ENCODE data around the gene USP21. TPM values are rescaled to one million over a fixed set of nuclear protein-coding genes. Genes with fewer than 3 reads are reported as not detected.

Gene USP21
- total and polyA plus RNA-seq, 9 of the 15 experiments (the other 6 are each of a cell fraction or from before 2014, with no cell fraction given): 4.9 to 52.4 (median 21.6) TPM

DNA sequence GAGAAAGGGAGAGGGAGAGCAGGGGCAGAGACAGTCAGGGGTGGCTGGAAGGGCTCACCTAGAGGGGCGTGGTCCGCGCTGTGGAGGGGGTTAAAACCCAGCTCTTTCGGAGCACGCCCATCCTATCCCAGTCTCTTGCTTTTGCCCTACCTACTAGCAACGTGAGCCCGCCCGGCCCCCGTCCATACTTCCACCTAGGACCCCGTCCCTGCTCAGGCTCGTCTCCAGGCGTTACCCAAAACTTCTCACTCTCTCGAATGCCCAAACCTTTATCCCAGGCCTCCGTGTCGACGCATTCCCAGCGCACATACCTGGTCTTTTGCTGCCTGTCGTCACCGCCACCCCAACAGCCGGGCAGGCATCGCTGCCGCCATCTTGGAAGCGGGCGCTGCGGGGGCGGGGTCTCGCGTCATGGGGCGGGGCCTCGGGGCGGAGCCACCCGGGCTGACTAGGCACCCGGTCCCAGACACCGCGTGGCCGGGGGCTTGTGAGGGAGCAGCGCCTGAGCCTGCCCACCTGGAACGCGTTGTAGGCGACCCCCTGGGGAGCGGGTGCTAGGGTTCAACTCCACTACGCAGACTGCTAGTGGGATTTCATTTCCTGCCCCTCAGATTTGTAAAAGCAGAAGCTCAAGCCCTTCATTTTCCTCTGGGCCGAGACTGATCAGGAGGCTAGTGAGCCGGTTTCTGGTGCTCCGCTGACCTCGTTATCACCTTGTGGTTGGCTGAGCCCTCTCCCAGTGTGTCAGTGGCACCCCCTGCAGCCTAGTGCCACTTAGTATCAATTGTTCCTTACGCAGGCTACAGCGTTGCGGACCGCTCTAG is 18.0 kb downstream of the USP21 start, which contains the start of gene B4GALT3 (continued):
- TF ChIP-seq SMARCC2 (IDR thresholded peaks at IDR 0.05; ENCODE audit: low read depth) (0 out of 2 replicates have a peak, but pooled peaks have one; percentile 24), BRCA1 (IDR thresholded peaks at IDR 0.05) (no peak), BRCA1 (CRISPR knock-in tag; IDR thresholded peaks at IDR 0.05) (no peak), BMI1 (IDR thresholded peaks at IDR 0.05; ENCODE audit: low read length) (no peak), SP1 (CRISPR knock-in tag; IDR thresholded peaks at IDR 0.05) (peak; percentile 97), BRD9 (IDR thresholded peaks at IDR 0.05; ENCODE audit: low read depth, partially characterized antibody) (peak; percentile 96), ELF1 (tag; IDR thresholded peaks at IDR 0.05) (no peak), TFAP4 (CRISPR knock-in tag; IDR thresholded peaks at IDR 0.05; ENCODE audit: borderline replicate concordance) (peak; percentile 75), POLR2G (IDR thresholded peaks at IDR 0.05; ENCODE audit: low read depth, low read length) (peak; percentile 94), NR2C2 (CRISPR knock-in tag; IDR thresholded peaks at IDR 0.05) (peak; percentile 47; the same call in 1 of the 2 replicates), NR2C2 (tag; IDR thresholded peaks at IDR 0.05) (peak; percentile 89), CTBP1 (IDR thresholded peaks at IDR 0.05; ENCODE audit: borderline replicate concordance) (peak; percentile 80), OTX1 (CRISPR knock-in tag; IDR thresholded peaks at IDR 0.05) (peak; percentile 61; the same call in 1 of the 2 replicates), SIN3B (IDR thresholded peaks at IDR 0.05; ENCODE audit: low read depth) (no peak), HMBOX1 (IDR thresholded peaks at IDR 0.05) (peak; percentile 90), POLR2A (conservative IDR thresholded peaks at IDR 0.05) (peak; percentile 95), ZBTB1 (CRISPR knock-in tag; IDR thresholded peaks at IDR 0.05; ENCODE audit: borderline replicate concordance, low read depth) (peak; percentile 48; the same call in 1 of the 2 replicates), POLR3G (IDR thresholded peaks at IDR 0.05; ENCODE audit: extremely low read depth, insufficient read length, insufficient replicate concordance) (no peak), ZNF830 (CRISPR knock-in tag; IDR thresholded peaks at IDR 0.05) (no peak), FOXA3 (CRISPR knock-in tag; conservative IDR thresholded peaks at IDR 0.05 in 1 of 2, IDR thresholded peaks at IDR 0.05 in 1 of 2) (peak in 1 of 2 experiments; percentile 36; a peak in 1 of 4 replicates), SNAPC5 (CRISPR knock-in tag; IDR thresholded peaks at IDR 0.05) (no peak), TEAD1 (CRISPR knock-in tag; IDR thresholded peaks at IDR 0.05) (peak in 1 of 2 experiments; percentile 62; a peak in 2 of 4 replicates)
- TF ChIP-seq, protein P1, sequence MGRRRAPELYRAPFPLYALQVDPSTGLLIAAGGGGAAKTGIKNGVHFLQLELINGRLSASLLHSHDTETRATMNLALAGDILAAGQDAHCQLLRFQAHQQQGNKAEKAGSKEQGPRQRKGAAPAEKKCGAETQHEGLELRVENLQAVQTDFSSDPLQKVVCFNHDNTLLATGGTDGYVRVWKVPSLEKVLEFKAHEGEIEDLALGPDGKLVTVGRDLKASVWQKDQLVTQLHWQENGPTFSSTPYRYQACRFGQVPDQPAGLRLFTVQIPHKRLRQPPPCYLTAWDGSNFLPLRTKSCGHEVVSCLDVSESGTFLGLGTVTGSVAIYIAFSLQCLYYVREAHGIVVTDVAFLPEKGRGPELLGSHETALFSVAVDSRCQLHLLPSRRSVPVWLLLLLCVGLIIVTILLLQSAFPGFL (CRISPR knock-in tag; IDR thresholded peaks at IDR 0.05): 0 out of 2 replicates have a peak, but pooled peaks have one; percentile 15
- TF ChIP-seq, protein P2, sequence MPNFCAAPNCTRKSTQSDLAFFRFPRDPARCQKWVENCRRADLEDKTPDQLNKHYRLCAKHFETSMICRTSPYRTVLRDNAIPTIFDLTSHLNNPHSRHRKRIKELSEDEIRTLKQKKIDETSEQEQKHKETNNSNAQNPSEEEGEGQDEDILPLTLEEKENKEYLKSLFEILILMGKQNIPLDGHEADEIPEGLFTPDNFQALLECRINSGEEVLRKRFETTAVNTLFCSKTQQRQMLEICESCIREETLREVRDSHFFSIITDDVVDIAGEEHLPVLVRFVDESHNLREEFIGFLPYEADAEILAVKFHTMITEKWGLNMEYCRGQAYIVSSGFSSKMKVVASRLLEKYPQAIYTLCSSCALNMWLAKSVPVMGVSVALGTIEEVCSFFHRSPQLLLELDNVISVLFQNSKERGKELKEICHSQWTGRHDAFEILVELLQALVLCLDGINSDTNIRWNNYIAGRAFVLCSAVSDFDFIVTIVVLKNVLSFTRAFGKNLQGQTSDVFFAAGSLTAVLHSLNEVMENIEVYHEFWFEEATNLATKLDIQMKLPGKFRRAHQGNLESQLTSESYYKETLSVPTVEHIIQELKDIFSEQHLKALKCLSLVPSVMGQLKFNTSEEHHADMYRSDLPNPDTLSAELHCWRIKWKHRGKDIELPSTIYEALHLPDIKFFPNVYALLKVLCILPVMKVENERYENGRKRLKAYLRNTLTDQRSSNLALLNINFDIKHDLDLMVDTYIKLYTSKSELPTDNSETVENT (CRISPR knock-in tag; IDR thresholded peaks at IDR 0.05): no peak
